ENCODE measurements around the gene KLK14. TPM values are rescaled to one million over a fixed set of nuclear protein-coding genes. Genes with fewer than 3 reads are reported as not detected.

Gene KLK14
- total and polyA plus RNA-seq, 2 experiments from 2014 or later, result 0.42 TPM; not detected in 1

- TF ChIP-seq STAT1 (IDR thresholded peaks at IDR 0.05; ENCODE audit: unreplicated experiment) (no peak), JUNB (IDR thresholded peaks at IDR 0.05; ENCODE audit: unreplicated experiment) (no peak), POLR2AphosphoS5 (IDR thresholded peaks at IDR 0.05; ENCODE audit: low read depth) (no peak), CTCF (conservative IDR thresholded peaks at IDR 0.05; ENCODE audit: low read depth in 2 of 2) (no peak), ZNF114 (CRISPR knock-in tag; IDR thresholded peaks at IDR 0.05) (no peak), ZNF462 (CRISPR knock-in tag; IDR thresholded peaks at IDR 0.05) (no peak)
Measured at GRCh38 chr19:51093101-51093500, 10.4 kb upstream of the KLK14 start (continued).
